Left renal pelvis (tissue), 4 donors: ENCODE results near the gene RTN4RL1. TPM values are rescaled to one million over a fixed set of nuclear protein-coding genes. Genes with fewer than 3 reads are reported as not detected.
"Not testable (repeated sequence)": the region's sequence is repeated elsewhere in the genome, so short reads cannot be mapped to it uniquely, and the experiment has no call there.

Source experiments
- DNase-seq, 4 donors: peaks; one replicate each; pipeline ENCODE4 v3.0.0-alpha.2; 2013; ENCODE audit warnings: low read depth in 4 of 4, low spot score in 3 of 4
- polyA plus RNA-seq, 4 donors: library from polyadenylated mRNA; unstranded; fragments of 120-200 nt; gene quantifications; one replicate each; pipeline ENCODE4 v1.2.1, GENCODE V29; 2013; ENCODE audit not compliant: insufficient read length in 4 of 4

The RTN4RL1 gene
- polyA plus RNA-seq, 4 donors = 1.4 to 2.5 (median 1.7) TPM

DNA sequence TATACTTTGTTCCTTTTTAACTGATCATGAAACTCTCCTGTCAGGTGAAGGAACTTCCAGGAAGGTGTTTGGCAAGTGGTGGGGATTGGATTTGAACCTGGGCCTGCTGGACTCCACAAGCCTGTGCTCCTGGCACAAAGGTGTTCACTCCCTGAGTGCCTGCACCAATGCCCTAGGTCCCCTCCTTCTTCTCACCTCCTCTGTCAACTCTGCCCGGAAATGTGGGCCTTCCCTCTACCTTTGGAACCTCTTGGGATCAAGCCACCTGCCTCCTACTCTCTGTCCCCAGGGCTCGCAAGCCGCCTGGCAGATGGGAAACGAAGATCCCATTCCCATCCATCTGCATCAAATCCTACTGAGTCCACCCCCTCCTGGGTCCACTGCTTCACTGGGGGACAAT, 40.0 kb downstream of the RTN4RL1 start:
- no peak for DNase-seq

DNA sequence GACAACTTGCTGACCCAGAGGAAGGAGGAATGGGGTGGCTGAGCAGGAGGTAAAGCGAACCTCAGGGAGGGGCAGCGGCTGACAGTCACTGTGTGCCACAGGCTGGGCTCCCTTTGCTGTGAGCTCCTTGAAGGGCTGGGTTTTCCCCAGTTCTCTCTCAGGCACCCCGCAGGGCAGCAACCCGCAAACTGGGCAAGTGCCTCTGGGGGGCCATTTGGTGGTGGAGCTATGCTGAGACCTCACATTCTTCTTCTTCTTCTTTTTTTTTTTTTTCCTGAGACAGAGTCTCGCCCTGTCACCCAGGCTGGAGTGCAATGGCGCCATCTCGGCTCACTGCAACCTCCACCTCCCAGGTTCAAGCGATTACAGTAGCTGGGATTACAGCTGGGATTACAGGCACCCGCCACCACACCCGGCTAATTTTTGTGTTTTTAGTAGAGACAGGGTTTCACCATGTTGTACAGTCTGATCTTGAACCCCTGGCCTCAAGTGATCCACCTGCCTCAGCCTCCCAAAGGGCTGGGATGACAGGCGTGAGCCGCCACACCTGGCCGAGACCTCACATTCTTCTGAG, 42.3 kb downstream of the RTN4RL1 start:
- DNase-seq = not testable (repeated sequence)

DNA sequence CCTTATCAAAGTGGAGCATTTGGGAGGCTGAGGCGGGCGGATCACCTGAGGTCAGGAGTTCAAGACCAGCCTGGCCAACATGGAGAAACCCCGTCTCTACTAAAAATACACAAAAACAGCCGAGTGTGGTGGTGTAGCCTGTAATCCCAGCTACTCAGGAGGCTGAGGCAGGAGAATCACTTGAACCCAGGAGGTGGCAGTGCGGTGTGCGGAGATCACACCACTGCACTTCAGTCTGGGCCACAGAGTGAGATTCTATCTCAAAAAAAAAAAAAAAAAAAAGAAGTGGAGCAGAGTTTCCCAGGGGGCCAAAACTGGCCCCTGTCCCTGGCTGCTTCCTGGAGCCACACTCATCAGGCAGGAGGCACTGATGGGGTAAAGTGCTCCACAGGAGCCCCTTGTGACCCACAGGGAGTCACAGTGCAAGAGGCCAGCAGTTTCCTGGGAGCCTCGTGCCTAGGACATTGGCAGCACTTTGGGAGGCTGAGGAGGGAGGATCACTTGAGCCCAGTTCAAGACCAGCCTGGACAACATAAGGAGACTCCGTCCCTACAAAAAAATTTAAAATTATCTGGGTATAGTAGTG, 44.4 kb downstream of the RTN4RL1 start:
- DNase-seq = no peak

GRCh38 chr17:1979182-1979985, 45.8 kb downstream of the RTN4RL1 start:
- no peak for DNase-seq

- no peak for DNase-seq
Measured at GRCh38 chr17:1978396-1978949, 46.7 kb downstream of the RTN4RL1 start.

- DNase-seq = no peak
Measured at GRCh38 chr17:1977583-1978395, 47.3 kb downstream of the RTN4RL1 start.

- DNase-seq = no peak
Measured at GRCh38 chr17:1976683-1977064, 48.5 kb downstream of the RTN4RL1 start.

- no peak for DNase-seq
Measured at GRCh38 chr17:1976000-1976682, 49.0 kb downstream of the RTN4RL1 start.

DNA sequence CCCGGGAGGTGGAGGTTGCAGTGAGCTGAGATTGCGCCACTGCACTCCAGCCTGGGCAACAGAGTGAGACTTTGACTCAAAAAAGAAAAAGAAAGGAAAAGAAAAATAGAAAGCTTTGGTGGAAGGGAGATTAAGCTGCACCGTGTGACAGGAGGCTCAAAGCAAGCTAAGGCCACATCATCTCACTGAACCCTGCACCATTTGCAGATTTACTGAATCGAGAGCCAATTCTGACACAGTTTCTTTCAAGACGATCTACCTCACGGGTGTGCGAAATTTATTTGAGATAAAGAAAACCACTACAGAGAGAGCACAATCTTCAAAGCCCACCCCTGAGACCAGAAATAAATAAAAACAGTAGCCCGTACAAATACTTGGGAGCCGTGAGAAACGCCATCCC, 49.6 kb downstream of the RTN4RL1 start:
- DNase-seq = no peak

DNA sequence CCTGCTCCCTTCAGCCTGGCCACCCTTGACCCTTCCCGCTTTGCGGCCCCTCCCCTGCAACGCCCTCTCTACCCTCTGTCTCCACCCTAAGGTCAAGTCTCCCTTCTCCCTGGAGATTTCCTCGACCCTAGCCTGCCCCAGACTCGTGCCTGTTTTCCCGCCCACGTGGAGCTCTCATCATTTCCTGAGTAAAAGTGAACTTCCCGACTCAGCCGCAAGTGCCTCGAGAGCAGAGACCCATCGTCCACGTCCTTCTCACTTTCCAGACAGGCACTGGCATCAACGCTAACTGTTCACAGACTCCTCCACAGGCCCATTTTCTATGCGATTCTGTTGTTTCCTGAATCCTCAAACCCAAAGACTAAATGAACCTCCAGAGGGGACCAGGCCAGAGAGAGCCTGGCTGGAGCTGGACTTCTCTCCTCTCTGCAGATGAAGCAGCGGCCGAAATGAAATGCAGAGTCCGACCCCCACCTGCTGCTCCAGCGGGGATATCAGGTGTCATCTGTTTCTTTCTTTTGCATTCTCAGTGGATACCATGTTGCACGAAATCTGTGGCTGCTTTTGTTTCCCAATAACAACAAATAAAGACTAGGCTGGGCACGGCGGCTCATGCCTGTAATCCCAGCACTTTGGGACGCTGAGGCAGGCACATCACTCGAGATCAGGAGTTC, 52.5 kb downstream of the RTN4RL1 start:
- no peak for DNase-seq

- DNase-seq = no peak
Measured at GRCh38 chr17:1970843-1971384, 54.2 kb downstream of the RTN4RL1 start.

DNA sequence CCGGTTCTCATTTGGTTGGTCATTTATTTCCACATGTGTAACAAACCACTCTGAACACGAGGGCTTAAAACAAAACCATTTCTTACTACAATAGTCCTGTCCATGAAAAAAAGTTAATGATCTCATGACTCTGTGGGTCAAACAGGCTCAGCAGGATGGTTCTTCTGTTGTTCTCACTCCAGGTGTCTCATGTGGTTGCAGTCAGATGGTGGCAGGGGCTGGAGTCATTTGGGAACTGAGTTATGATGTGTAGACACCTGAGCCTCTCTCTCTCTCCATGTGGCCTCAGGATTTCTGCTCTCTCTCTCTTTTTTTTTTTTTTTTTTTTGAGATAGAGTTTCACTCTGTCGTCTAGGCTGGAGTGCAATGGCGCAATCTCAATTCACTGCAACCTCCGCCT, 55.4 kb downstream of the RTN4RL1 start:
- DNase-seq = no peak

GRCh38 chr17:1967213-1967612, 57.9 kb downstream of the RTN4RL1 start:
- DNase-seq = no peak

DNA sequence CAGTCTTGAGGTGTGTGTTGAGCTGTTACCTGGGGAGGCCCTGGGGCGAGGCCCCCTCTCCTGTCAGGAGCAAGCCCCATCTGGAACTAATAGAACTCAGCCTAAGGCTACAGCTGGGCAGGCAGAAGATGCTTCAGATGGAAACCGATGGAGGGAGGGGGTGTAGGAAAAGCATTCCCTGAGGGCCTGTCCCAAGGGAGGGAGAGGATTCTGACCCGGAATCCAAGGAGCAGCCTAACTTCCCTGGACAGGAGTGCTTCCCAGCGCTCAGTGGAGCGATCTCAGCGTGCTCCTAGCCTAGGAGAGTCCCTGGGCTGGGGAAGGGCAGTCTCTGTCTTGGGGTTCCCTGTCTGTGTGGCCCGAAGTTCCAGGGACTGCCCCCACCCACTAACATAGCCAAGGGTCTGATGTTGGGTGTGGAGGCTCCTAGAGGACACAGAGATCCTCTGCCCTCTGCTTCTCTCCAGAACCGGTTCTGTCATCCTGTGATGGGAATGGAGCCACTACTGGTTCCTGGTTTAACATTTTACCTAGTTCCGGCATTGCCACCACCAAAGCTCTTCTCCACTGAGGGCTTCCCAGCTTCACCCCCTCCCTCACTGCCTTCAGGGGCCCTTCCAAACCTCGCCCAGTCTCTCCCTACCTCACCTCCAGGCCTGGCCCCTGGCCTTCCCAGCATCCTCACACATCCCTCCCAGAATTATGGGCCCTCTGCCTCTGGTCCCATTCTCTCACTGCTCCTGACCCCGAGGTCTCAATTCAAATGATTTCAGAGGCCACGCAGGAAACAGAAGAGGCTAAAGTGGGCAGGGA, 58.7 kb downstream of the RTN4RL1 start:
- DNase-seq = no peak

DNA sequence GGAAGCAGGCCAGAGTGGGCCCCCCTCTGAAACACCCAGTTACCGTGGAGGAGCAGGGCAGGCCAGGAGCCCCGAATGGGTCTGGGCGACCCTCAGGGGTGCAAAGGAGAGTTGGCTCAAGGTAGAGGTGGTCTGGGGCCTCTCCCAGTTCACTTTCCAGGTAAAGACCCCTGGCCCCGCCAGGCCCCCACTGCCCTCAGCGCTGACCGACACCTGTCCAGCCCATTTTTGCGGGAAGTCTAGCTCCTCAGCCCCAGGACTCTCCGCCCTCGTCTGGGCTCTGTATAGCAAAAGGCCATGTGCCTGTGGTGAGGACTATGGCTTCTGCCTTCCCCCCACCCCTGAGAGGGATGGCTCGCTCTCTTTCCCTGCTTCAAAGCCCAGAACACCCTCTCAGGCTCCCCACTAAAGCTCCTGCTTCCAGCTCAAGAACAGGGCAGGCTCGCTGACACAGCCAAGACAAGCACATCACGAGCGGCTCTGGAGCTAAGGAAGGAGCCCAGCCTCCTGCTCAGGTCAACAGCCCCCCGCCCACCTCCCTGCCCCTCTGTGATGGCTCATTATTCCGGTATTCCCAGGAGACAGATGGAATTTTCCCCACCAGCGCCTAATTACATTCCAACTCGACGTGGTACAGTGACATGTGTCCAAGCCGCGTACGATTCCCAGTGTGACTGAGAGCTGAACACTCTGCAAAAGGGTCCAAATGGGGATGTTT, 59.4 kb downstream of the RTN4RL1 start:
- no peak for DNase-seq

DNA sequence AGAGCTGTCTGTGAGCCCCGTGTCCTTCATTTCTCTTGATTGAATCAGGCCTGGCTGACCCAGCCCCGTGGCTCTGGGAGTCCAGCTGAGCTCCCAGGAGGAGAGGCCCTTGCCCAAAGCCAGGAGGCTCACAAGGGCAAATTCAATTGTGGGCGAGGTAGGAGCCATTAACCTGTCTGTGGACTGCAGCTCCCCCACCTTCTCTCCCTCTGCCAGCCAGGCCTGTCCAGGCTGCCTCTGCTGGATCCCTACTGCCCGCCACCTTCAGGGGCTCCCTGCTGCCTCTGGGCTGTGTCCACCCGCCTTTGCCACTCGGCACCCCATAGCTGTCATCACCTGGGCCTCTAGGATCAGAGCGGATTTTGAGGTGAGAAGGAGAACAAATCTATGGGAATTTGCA, 61.9 kb downstream of the RTN4RL1 start:
- DNase-seq = no peak

GRCh38 chr17:1961189-1961588, 63.9 kb downstream of the RTN4RL1 start:
- no peak for DNase-seq

- DNase-seq = no peak
Measured at GRCh38 chr17:1960545-1960912, 64.6 kb downstream of the RTN4RL1 start.
